GM18526 (cell line): Measurements from ENCODE around the gene COX8C.

ENCODE experiments used
- POLR2A ChIP-seq: IDR thresholded peaks from 3 replicates; pipeline ENCODE4 v1.6.1; 2011; ENCODE audit not compliant: insufficient read length; ENCODE audit errors: extremely low read depth

The COX8C gene

DNA sequence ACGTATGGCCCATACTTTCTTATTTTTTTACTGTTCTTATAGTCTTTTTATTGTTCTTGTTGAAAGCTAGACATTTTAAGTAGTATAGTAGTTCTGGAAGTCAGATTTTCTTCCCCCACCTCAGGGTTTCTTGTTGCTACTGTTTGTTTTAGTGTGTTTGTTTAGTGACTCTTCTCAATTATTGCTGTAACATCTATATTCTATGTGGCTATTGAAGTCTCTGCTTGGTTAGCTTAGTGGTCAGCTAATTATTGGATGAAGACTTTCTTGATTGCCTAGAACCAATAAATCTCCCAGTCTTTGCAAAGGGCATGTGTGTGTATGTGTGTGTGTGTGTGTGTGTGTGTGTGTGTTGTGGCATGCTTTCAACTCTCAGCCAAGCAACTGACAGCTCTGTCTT is 49.5 kb downstream of the COX8C start:
- no peak for TF ChIP-seq POLR2A
